ENCODE results near the gene LRWD1.

GRCh38 chr7:102424787-102425218 is 40.0 kb upstream of the LRWD1 start:
- TF ChIP-seq, protein P1, sequence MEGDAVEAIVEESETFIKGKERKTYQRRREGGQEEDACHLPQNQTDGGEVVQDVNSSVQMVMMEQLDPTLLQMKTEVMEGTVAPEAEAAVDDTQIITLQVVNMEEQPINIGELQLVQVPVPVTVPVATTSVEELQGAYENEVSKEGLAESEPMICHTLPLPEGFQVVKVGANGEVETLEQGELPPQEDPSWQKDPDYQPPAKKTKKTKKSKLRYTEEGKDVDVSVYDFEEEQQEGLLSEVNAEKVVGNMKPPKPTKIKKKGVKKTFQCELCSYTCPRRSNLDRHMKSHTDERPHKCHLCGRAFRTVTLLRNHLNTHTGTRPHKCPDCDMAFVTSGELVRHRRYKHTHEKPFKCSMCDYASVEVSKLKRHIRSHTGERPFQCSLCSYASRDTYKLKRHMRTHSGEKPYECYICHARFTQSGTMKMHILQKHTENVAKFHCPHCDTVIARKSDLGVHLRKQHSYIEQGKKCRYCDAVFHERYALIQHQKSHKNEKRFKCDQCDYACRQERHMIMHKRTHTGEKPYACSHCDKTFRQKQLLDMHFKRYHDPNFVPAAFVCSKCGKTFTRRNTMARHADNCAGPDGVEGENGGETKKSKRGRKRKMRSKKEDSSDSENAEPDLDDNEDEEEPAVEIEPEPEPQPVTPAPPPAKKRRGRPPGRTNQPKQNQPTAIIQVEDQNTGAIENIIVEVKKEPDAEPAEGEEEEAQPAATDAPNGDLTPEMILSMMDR (conservative IDR thresholded peaks at IDR 0.05; ENCODE audit: low read depth, low read length), result no peak
- TF ChIP-seq EZH2 (IDR thresholded peaks at IDR 0.05; ENCODE audit: borderline replicate concordance, low read depth, low read length, poor library complexity, severe bottlenecking), result no peak

Data from A673 (cell line).